GM23338 (cell line): ENCODE data around the gene CTSC.
"Not testable (repeated sequence)": the region's sequence is repeated elsewhere in the genome, so short reads cannot be mapped to it uniquely, and the experiment has no call there.

ENCODE experiments used
- CREB1 ChIP-seq: fragments of 250-450 bp; sonication (Bioruptor Pico); IDR thresholded peaks from 2 replicates; pipeline ENCODE4 v1.5.0; 2020; ENCODE audit warnings: low read depth, mild to moderate bottlenecking, moderate library complexity
- EZH2 ChIP-seq: fragments of 200-600 bp; sonication (generic); IDR thresholded peaks from one replicate; pipeline ENCODE4 v1.8.0; 2017; ENCODE audit warnings: antibody characterized with exemption, mild to moderate bottlenecking, low read depth; ENCODE audit not compliant: unreplicated experiment
- EZH2phosphoT487 ChIP-seq: fragments of 200-600 bp; sonication (generic); IDR thresholded peaks from one replicate; pipeline ENCODE4 v1.8.1; 2018; ENCODE audit warnings: antibody characterized with exemption; ENCODE audit not compliant: unreplicated experiment
- JUNB ChIP-seq: IDR thresholded peaks from one replicate; pipeline ENCODE4 v1.6.1; 2016; ENCODE audit warnings: antibody characterized with exemption; ENCODE audit not compliant: unreplicated experiment
- POLR2AphosphoS5 ChIP-seq: IDR thresholded peaks from 2 replicates; pipeline ENCODE4 v1.6.1; 2016; ENCODE audit warnings: antibody characterized with exemption, low read depth
- STAT1 ChIP-seq: IDR thresholded peaks from one replicate; pipeline ENCODE4 v1.6.1; 2016; ENCODE audit warnings: antibody characterized with exemption; ENCODE audit not compliant: unreplicated experiment
- ZNF114 ChIP-seq: fragments of 250-450 bp; sonication (Bioruptor Pico); IDR thresholded peaks from 2 replicates; pipeline ENCODE4 v1.5.0; 2020; ENCODE audit warnings: mild to moderate bottlenecking, moderate library complexity
- ZNF331 ChIP-seq: fragments of 250-450 bp; sonication (Bioruptor Pico); IDR thresholded peaks from 2 replicates; pipeline ENCODE4 v1.5.0; 2020; ENCODE audit warnings: low read depth, mild to moderate bottlenecking, moderate library complexity
- TF ChIP-seq, protein P1 (sequence below), 2 experiments: fragments of 200-600 bp in 1 of 2; sonication (generic) in 1 of 2; conservative IDR thresholded peaks; 2 replicates each; pipeline versions ENCODE4 v1.5.1 to v1.6.1; 2016 to 2017; ENCODE audit warnings: antibody characterized with exemption in 2 of 2, low read depth in 2 of 2, mild to moderate bottlenecking in 2 of 2, moderate library complexity in 1 of 2
- TF ChIP-seq, protein P2 (sequence below): IDR thresholded peaks from one replicate; pipeline ENCODE4 v1.6.1; 2018; ENCODE audit warnings: antibody characterized with exemption; ENCODE audit not compliant: unreplicated experiment
- TF ChIP-seq, protein P3 (sequence below): IDR thresholded peaks from 2 replicates; pipeline ENCODE4 v1.6.1; 2016; ENCODE audit warnings: antibody characterized with exemption

DNA sequence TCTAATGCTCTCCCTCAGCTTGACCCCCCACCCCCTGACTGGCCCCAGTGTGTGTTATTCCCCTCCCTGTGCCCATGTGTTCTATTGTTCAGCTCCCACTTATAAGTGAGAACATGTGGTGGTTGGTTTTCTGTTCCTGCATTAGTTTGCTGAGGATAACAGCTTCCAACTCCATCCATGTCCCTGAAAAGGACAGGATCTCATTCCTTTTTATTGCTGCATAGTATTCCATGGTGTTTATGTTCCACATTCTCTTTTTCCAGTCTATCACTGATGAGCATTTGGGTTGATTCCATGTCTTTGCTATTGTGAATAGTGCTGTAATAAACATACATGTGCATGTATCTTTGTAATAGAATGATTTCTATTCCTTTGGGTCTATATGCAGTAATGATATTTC, 16.1 kb downstream of the CTSC start:
- TF ChIP-seq, protein P1, sequence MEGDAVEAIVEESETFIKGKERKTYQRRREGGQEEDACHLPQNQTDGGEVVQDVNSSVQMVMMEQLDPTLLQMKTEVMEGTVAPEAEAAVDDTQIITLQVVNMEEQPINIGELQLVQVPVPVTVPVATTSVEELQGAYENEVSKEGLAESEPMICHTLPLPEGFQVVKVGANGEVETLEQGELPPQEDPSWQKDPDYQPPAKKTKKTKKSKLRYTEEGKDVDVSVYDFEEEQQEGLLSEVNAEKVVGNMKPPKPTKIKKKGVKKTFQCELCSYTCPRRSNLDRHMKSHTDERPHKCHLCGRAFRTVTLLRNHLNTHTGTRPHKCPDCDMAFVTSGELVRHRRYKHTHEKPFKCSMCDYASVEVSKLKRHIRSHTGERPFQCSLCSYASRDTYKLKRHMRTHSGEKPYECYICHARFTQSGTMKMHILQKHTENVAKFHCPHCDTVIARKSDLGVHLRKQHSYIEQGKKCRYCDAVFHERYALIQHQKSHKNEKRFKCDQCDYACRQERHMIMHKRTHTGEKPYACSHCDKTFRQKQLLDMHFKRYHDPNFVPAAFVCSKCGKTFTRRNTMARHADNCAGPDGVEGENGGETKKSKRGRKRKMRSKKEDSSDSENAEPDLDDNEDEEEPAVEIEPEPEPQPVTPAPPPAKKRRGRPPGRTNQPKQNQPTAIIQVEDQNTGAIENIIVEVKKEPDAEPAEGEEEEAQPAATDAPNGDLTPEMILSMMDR (conservative IDR thresholded peaks at IDR 0.05; ENCODE audit: low read depth in 2 of 2), result not testable (repeated sequence)
- TF ChIP-seq EZH2; EZH2phosphoT487; JUNB; CREB1 (CRISPR knock-in tag); POLR2AphosphoS5; STAT1; ZNF114; ZNF331: not testable (repeated sequence)
- TF ChIP-seq, protein P2, sequence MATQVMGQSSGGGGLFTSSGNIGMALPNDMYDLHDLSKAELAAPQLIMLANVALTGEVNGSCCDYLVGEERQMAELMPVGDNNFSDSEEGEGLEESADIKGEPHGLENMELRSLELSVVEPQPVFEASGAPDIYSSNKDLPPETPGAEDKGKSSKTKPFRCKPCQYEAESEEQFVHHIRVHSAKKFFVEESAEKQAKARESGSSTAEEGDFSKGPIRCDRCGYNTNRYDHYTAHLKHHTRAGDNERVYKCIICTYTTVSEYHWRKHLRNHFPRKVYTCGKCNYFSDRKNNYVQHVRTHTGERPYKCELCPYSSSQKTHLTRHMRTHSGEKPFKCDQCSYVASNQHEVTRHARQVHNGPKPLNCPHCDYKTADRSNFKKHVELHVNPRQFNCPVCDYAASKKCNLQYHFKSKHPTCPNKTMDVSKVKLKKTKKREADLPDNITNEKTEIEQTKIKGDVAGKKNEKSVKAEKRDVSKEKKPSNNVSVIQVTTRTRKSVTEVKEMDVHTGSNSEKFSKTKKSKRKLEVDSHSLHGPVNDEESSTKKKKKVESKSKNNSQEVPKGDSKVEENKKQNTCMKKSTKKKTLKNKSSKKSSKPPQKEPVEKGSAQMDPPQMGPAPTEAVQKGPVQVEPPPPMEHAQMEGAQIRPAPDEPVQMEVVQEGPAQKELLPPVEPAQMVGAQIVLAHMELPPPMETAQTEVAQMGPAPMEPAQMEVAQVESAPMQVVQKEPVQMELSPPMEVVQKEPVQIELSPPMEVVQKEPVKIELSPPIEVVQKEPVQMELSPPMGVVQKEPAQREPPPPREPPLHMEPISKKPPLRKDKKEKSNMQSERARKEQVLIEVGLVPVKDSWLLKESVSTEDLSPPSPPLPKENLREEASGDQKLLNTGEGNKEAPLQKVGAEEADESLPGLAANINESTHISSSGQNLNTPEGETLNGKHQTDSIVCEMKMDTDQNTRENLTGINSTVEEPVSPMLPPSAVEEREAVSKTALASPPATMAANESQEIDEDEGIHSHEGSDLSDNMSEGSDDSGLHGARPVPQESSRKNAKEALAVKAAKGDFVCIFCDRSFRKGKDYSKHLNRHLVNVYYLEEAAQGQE, result not testable (repeated sequence)
- TF ChIP-seq, protein P3, sequence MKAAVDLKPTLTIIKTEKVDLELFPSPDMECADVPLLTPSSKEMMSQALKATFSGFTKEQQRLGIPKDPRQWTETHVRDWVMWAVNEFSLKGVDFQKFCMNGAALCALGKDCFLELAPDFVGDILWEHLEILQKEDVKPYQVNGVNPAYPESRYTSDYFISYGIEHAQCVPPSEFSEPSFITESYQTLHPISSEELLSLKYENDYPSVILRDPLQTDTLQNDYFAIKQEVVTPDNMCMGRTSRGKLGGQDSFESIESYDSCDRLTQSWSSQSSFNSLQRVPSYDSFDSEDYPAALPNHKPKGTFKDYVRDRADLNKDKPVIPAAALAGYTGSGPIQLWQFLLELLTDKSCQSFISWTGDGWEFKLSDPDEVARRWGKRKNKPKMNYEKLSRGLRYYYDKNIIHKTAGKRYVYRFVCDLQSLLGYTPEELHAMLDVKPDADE, result not testable (repeated sequence)
